Germinal center (tissue), 1 donor: ENCODE data around the gene SIRPB1.
"Not testable (repeated sequence)": the region's sequence is repeated elsewhere in the genome, so short reads cannot be mapped to it uniquely, and the experiment has no call there.

Source experiments
- DNase-seq: peaks from one replicate; pipeline ENCODE4 v3.0.0; 2012; ENCODE audit warnings: mixed read lengths, low spot score

Gene SIRPB1

GRCh38 chr20:1636621-1637020 is 16.8 kb upstream of the SIRPB1 start:
- DNase-seq, result no peak

- DNase-seq, result no peak
These were observed 15.6 kb upstream of the SIRPB1 start for GRCh38 chr20:1635291-1635979.

GRCh38 chr20:1633535-1633934 is 13.7 kb upstream of the SIRPB1 start:
- DNase-seq, result no peak

GRCh38 chr20:1632178-1632577 is 12.4 kb upstream of the SIRPB1 start:
- no peak for DNase-seq

GRCh38 chr20:1631309-1632151 is 11.7 kb upstream of the SIRPB1 start:
- no peak for DNase-seq

GRCh38 chr20:1630186-1630585 is 10.4 kb upstream of the SIRPB1 start:
- no peak for DNase-seq

GRCh38 chr20:1629321-1629720 is 9.5 kb upstream of the SIRPB1 start:
- no peak for DNase-seq

GRCh38 chr20:1628621-1629020 is 8.8 kb upstream of the SIRPB1 start:
- no peak for DNase-seq

GRCh38 chr20:1627200-1627550 is 7.4 kb upstream of the SIRPB1 start:
- no peak for DNase-seq

- peak; percentile 1 for DNase-seq
These were observed 6.9 kb upstream of the SIRPB1 start for GRCh38 chr20:1626528-1627199.

GRCh38 chr20:1625083-1625690 is 5.4 kb upstream of the SIRPB1 start:
- DNase-seq, result peak; percentile 0

GRCh38 chr20:1623501-1624205 is 3.8 kb upstream of the SIRPB1 start:
- DNase-seq, result peak; percentile 32

GRCh38 chr20:1622450-1622849 is 2.6 kb upstream of the SIRPB1 start:
- peak; percentile 23 for DNase-seq

GRCh38 chr20:1621316-1621715 is 1.5 kb upstream of the SIRPB1 start:
- peak; percentile 1 for DNase-seq

- peak; percentile 2 for DNase-seq
These were observed 762 bp downstream of the SIRPB1 start for GRCh38 chr20:1618954-1619540.

- peak; percentile 1 for DNase-seq
These were observed 1.3 kb downstream of the SIRPB1 start for GRCh38 chr20:1618479-1618878.

GRCh38 chr20:1616858-1617434 is 2.9 kb downstream of the SIRPB1 start:
- peak; percentile 21 for DNase-seq

- not testable (repeated sequence) for DNase-seq
These were observed 9.4 kb downstream of the SIRPB1 start for GRCh38 chr20:1610404-1610803.

GRCh38 chr20:1608678-1609347 is 11.0 kb downstream of the SIRPB1 start:
- not testable (repeated sequence) for DNase-seq

GRCh38 chr20:1600736-1601135 is 19.1 kb downstream of the SIRPB1 start:
- no peak for DNase-seq

GRCh38 chr20:1595333-1595732 is 24.5 kb downstream of the SIRPB1 start:
- no peak for DNase-seq
